Pons (tissue), 1 donor: ENCODE results near the gene PLCD3.
A peak's percentile ranks its signal among the peaks of the same experiment; 100 is the strongest.

Experiments used
- DNase-seq: peaks from one replicate; pipeline ENCODE4 v3.0.0-alpha.2; 2016; ENCODE audit warnings: low spot score

Gene PLCD3

DNA sequence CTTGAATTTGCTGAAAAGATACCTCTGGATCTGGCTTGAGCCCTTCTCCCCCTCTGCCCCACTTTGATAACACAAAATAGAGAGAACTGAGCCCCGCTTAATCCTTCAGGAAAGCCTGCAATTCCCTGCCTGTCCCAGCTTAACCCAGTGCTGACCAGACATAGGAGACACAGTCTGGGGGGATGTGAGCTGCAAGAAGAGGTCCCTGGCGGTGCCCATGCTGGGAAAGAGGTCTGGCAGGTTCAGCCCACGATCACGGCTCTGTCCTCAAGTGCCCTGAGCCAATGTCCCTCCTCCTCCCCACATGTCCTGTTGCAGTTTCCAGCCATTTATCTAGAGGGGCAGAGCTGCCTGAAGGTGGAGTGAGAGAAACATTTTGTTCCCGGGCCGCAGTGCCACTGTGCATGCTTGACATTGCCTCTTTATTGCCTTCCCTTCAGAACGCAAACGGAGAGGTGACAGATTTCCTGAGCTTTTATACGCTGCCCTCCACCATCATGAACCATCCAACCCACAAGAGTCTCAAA is 29.0 kb downstream of the PLCD3 start:
- DNase-seq = no peak

- no peak for DNase-seq
Measured at GRCh38 chr17:45102856-45103255, 29.5 kb downstream of the PLCD3 start.

DNA sequence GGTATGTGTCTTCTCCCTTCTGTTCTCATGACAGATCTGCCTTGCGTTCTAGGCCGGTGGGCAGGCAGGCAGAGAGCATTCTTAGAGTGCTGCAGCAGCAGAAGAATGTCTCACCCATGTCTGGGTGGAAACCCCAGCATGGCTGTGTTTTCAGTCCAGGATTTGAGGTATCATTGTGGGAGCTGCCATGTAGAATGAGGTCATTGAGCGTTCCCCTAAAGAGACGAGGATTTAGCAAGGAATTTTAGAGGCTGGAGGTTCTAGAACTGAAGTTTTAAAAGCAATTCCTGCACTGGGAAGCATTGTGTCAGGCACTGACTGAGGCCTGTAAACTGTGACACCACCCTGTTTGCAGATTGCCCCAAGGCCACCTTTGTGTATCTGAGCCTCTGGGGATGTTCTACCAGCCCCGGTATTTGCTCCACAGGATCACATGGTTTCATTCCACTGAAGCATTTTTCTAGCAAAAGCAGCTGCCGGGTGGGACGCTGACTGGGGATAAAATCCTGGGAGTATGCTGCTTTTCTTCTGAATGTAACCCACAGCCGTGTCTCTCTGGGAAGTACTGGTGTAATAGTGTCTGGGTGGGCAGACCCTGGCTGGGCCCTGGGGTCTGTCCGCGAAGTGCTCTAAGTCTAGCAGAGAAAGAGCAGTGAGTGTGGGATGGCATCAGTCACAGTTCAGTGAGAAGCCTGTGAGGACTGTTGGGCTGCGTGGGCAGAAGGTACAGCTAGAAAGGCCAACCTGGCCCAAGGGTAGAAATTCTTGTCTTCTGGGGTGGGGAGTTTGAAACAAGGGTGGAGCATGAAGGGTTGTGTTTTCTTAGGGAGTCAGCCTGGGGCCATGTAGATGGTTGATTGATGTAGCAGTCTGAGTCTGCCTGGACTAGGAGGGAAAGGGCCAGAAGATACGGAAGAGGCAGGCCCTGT is 30.2 kb downstream of the PLCD3 start:
- DNase-seq = no peak

DNA sequence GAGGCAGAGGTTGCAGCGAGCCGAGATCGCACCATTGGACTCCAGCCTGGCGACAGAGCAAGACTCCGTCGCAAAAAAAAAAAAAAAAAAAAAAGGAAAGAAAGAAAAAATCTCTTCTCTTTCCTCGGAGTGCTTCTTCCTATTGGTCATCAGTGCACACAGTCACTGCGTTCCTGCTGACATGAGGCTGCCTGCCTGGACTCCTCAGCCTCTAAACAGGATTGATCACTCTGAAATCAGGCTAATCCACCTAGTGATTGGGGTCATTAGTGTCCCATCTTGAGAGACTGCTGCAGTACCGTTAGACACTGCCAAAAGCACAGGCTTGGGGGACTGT is 30.8 kb downstream of the PLCD3 start:
- DNase-seq = no peak

- DNase-seq = peak; percentile 81
Measured at GRCh38 chr17:45098869-45099616, 33.3 kb downstream of the PLCD3 start.

GRCh38 chr17:45098081-45098868 is 34.0 kb downstream of the PLCD3 start:
- DNase-seq = no peak

- no peak for DNase-seq
Measured at GRCh38 chr17:45096926-45097325, 35.4 kb downstream of the PLCD3 start.

DNA sequence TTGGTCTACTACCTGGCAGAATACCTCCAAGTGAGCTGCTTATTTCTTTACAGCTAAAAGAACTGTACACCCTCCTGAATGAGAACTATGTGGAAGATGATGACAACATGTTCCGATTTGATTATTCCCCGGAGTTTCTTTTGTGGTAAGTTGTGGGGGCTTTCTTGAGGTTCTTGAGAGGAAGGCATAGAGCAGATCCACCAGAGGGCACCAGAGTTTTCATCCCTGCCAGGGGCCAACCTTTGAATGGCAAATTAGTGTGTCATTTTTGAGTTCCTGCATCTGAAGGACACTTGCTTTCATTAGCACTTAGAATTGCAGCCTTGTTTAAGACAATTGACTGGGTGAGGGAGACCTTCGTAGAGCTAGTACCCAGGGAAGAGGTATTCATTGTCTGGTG is 36.2 kb downstream of the PLCD3 start:
- DNase-seq = peak; percentile 26

DNA sequence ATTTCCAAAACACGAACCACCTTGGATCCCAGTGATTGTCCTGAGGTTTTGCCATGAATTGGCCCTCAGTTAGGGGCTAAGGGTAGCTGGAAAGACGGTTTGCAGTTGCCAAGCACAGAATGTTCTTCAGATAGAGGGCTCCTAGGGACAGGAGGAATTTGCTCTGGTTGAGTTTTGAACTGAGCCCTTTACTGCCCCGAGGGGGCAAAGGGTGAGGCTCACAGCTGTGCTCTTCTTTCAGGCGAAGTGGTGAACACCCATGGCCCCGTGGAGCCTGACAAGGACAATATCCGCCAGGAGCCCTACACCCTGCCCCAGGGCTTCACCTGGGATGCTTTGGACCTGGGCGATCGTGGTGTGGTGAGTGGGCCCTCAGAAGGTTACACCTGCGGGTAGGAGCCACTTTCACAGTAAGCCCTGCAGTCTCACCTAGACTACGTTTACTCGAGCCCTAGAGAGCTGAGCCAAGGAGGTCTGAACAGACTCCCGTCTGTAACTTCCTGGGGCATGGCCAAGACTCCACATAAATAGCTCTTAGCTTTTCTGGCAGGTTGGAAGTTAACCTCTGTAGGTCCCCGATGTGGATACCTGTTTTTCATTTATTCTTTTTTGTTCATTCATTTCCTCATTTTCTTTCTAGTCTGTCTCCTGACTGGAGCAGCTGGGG is 38.7 kb downstream of the PLCD3 start:
- peak; percentile 32 for DNase-seq

DNA sequence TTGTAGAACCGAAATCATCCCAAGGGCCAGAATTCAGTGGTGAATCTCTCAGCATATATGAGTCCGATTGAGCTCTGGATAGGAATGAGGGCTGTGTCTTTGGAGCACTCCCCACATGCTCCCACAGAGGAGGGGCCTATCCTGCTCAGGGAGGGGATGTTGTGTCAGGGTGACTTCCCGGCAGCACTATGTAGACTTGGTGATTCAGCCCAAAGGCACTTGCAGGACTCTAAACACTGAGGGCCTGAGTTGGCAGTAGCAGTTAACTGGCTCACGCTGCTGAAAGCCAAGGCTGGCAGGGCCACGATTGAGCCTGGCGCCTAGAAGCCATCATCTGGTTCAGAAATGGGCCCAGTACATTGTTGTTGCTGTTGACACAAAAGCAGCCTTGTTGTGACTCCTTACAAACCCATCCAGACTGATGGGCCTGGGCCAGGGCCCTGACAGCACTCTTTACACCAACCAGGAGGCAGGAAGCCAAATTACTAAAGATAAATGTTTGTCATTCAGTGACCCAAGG is 39.3 kb downstream of the PLCD3 start:
- peak; percentile 99 for DNase-seq

- DNase-seq = no peak
Measured at GRCh38 chr17:45091778-45092425, 40.4 kb downstream of the PLCD3 start.

DNA sequence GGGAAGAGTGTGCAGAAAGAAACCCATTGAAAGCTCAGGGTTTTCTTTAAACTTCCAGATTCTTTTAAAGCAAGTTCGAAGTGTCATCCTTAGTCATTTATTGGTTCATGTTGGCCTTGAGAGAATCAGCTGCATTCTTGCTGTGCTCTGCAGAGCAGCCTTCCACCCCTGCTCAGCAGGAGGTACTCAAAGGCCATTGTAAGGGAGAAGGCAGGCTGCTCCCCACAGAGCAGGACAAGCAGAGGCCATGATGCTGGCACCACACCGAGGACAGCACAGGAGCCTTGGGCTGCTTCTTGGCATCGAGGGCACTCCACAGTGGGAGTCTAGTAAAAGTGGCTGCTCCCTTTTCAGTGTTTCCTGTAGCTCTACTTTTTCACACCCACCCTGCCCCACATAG is 41.6 kb downstream of the PLCD3 start:
- no peak for DNase-seq

- no peak for DNase-seq
Measured at GRCh38 chr17:45088741-45089140, 43.6 kb downstream of the PLCD3 start.

- no peak for DNase-seq
Measured at GRCh38 chr17:45087978-45088377, 44.3 kb downstream of the PLCD3 start.

GRCh38 chr17:45087504-45087975 is 44.8 kb downstream of the PLCD3 start:
- DNase-seq = no peak

DNA sequence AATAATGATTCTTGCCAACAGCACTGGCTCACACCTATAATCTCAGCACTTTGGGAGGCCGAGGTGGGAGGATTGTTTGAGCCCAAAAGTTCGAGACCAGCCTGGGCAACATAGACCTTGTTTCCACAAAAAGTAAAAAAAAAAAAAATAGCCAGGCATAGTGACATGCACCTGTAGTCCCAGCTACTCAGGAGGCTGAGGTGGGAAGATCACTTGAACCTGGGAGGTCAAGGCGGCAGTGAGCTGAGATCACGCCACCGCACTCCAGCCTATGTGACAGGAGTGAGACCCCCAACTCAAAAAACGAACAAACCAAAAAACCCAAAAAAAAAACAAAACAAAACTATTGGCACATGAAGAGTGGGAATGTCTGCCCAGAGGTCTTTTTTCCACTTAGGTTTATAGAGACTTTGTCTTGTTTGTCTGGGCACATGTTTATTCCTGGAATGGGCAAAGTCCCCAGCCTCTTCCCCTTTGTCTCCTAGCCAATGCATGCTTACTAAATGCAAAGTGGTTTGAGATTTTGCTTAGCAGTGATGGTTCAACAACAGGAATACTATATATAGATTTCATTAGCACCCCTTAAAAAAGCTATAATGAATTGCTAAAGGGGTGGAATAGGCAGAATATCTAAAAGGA is 45.3 kb downstream of the PLCD3 start:
- peak; percentile 54 for DNase-seq

GRCh38 chr17:45086391-45086790 is 45.9 kb downstream of the PLCD3 start:
- peak; percentile 71 for DNase-seq

- peak; percentile 41 for DNase-seq
Measured at GRCh38 chr17:45081047-45081703, 51.1 kb downstream of the PLCD3 start.

DNA sequence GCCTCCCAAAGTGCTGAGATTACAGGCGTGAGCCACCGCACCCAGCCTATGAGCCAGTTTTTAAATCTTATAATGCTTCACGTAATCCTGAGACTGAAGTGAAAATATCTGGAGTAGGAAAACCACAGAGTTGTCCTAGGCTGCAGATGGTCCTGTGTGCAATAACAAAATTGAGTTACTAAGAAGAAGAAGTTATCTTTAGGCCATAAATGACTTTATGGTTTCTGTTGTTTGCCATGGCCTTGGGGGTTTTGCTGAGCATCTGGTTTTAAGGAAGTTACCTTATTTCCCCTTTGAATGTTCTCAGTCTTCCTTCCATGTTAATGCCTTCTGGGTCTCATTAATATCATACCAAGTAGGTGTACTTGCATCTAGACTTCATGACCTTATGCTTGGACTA is 54.7 kb downstream of the PLCD3 start:
- DNase-seq = no peak
